Neural progenitor cell (in vitro differentiated cells): ENCODE results near the gene NT5DC3. TPM values are rescaled to one million over a fixed set of nuclear protein-coding genes. Genes with fewer than 3 reads are reported as not detected.

ENCODE experiments used
- DNase-seq: peaks from one replicate; pipeline ENCODE4 v3.0.0-alpha.2; 2016; ENCODE audit warnings: low spot score
- H2AFZ ChIP-seq: fragments of 200-600 bp; sonication (generic); replicated peaks from 2 replicates; pipeline ENCODE4 v1.6.1; 2016; ENCODE audit warnings: antibody characterized with exemption
- H3F3A ChIP-seq: fragments of 200-600 bp; sonication (generic); 2 replicates; pipeline ENCODE4 v1.6.1; 2016; ENCODE audit warnings: antibody characterized with exemption, low read depth
- H3K27ac ChIP-seq: fragments of 200-600 bp; sonication (generic); 2 replicates; pipeline ENCODE4 v1.5.1; 2016; ENCODE audit warnings: mild to moderate bottlenecking
- H3K27me3 ChIP-seq: fragments of 200-600 bp; sonication (generic); 2 replicates; pipeline ENCODE4 v1.6.1; 2016; ENCODE audit warnings: mild to moderate bottlenecking, moderate library complexity
- H3K36me3 ChIP-seq: fragments of 200-600 bp; sonication (generic); 2 replicates; pipeline ENCODE4 v1.5.1; 2016
- H3K4me1 ChIP-seq: fragments of 200-600 bp; sonication (generic); 2 replicates; pipeline ENCODE4 v1.6.1; 2016; ENCODE audit warnings: mixed run types
- H3K4me2 ChIP-seq: fragments of 200-600 bp; sonication (generic); 2 replicates; pipeline ENCODE4 v1.6.1; 2016
- H3K4me3 ChIP-seq: fragments of 200-600 bp; sonication (generic); 2 replicates; pipeline ENCODE4 v1.5.1; 2016
- H3K79me2 ChIP-seq: fragments of 200-600 bp; sonication (generic); 2 replicates; pipeline ENCODE4 v1.6.1; 2016; ENCODE audit warnings: low read depth
- H3K9ac ChIP-seq: fragments of 200-600 bp; sonication (generic); 2 replicates; pipeline ENCODE4 v1.6.1; 2016
- H3K9me3 ChIP-seq: fragments of 200-600 bp; sonication (generic); 2 replicates; pipeline ENCODE4 v1.5.1; 2016; ENCODE audit warnings: low read depth
- H4K20me1 ChIP-seq: fragments of 200-600 bp; sonication (generic); 2 replicates; pipeline ENCODE4 v1.6.1; 2016; ENCODE audit warnings: low read depth
- H3K27ac Mint-ChIP-seq: 3 replicates; pipeline ENCODE4 v1.8.0; 2021; ENCODE audit warnings: mixed read lengths
- H3K27me3 Mint-ChIP-seq: 2 replicates; pipeline ENCODE4 v1.8.0; 2022; ENCODE audit warnings: low read depth, mild to moderate bottlenecking, inconsistent platforms, moderate library complexity, mixed read lengths; ENCODE audit not compliant: insufficient read depth
- H3K36me3 Mint-ChIP-seq: 3 replicates; pipeline ENCODE4 v1.8.0; 2021; ENCODE audit warnings: mixed read lengths
- H3K4me1 Mint-ChIP-seq: 3 replicates; pipeline ENCODE4 v1.8.0; 2021; ENCODE audit warnings: mixed read lengths
- H3K4me3 Mint-ChIP-seq: 3 replicates; pipeline ENCODE4 v1.8.0; 2021; ENCODE audit warnings: mild to moderate bottlenecking, moderate library complexity, mixed read lengths
- H3K9me3 Mint-ChIP-seq: 3 replicates; pipeline ENCODE4 v1.8.0; 2020; ENCODE audit warnings: mixed read lengths
- CTCF ChIP-seq: fragments of 200-600 bp; sonication (generic); IDR thresholded peaks from 2 replicates; pipeline ENCODE4 v1.5.1; 2017; ENCODE audit warnings: antibody characterized with exemption, mild to moderate bottlenecking
- EZH2 ChIP-seq: fragments of 200-600 bp; sonication (generic); IDR thresholded peaks from 2 replicates; pipeline ENCODE4 v1.6.1; 2017; ENCODE audit warnings: antibody characterized with exemption, mild to moderate bottlenecking, moderate library complexity
- EZH2phosphoT487 ChIP-seq: fragments of 200-600 bp; sonication (generic); IDR thresholded peaks from 2 replicates; pipeline ENCODE4 v1.6.1; 2017; ENCODE audit warnings: antibody characterized with exemption
- total RNA-seq: library from RNA; depleted of rRNA; stranded (reverse); fragments of >200 nt; gene quantifications from 2 replicates; pipeline ENCODE4 v1.2.3, GENCODE V29; 2015; ENCODE audit warnings: low replicate concordance

NT5DC3 gene
- total RNA-seq, 1 donor from 2014 or later, result 3.1 TPM

GRCh38 chr12:103802586-103802886 is 38.5 kb downstream of the NT5DC3 start:
- Histone ChIP-seq H3K4me1 (no peaks in the 10 kb centered on the region), H3K27ac (no peak overlapping the region), H3K36me3 (no peaks in the 10 kb centered on the region), H3K79me2 (no peaks in the 10 kb centered on the region), H3K9me3 (no peaks in the 10 kb centered on the region), H4K20me1 (no peaks in the 10 kb centered on the region), H3K4me2 (no peak overlapping the region), H3K27me3 (no peaks in the 10 kb centered on the region), H2AFZ (no peak overlapping the region), H3F3A (no peaks in the 10 kb centered on the region), H3K9ac (no peak overlapping the region), H3K4me3 (no peak overlapping the region)
- TF ChIP-seq CTCF (no peak), EZH2 (no peak), EZH2phosphoT487 (no peak)
- Mint-ChIP-seq H3K4me1 (peaks cover 32% of the 10 kb centered on the region), H3K27me3 (peaks cover 3% of the 10 kb centered on the region), H3K36me3 (peaks cover 9% of the 10 kb centered on the region), H3K4me3 (no peak overlapping the region), H3K27ac (no peak overlapping the region), H3K9me3 (peaks cover 2% of the 10 kb centered on the region)
- no peak for DNase-seq

- Histone ChIP-seq H2AFZ (no peak overlapping the region), H3K9ac (no peak overlapping the region), H3K27ac (no peak overlapping the region), H3K4me2 (no peak overlapping the region), H3K79me2 (no peaks in the 10 kb centered on the region), H3K27me3 (no peaks in the 10 kb centered on the region), H3F3A (no peaks in the 10 kb centered on the region), H3K4me3 (no peak overlapping the region), H3K36me3 (no peaks in the 10 kb centered on the region), H4K20me1 (no peaks in the 10 kb centered on the region), H3K9me3 (no peaks in the 10 kb centered on the region), H3K4me1 (no peaks in the 10 kb centered on the region)
- Mint-ChIP-seq H3K4me3 (no peak overlapping the region), H3K4me1 (peaks cover 33% of the 10 kb centered on the region), H3K27ac (no peak overlapping the region), H3K9me3 (peaks cover 2% of the 10 kb centered on the region), H3K27me3 (peaks cover 3% of the 10 kb centered on the region), H3K36me3 (peaks cover 8% of the 10 kb centered on the region)
- TF ChIP-seq EZH2phosphoT487 (no peak), EZH2 (no peak), CTCF (no peak)
- no peak for DNase-seq
Observed at GRCh38 chr12:103801709-103802585, 39.1 kb downstream of the NT5DC3 start.

GRCh38 chr12:103799857-103800771 is 40.9 kb downstream of the NT5DC3 start:
- Mint-ChIP-seq H3K27ac (no peak overlapping the region), H3K4me1 (peaks cover 29% of the 10 kb centered on the region), H3K36me3 (peaks cover 11% of the 10 kb centered on the region), H3K9me3 (peaks cover 2% of the 10 kb centered on the region), H3K27me3 (peaks cover 3% of the 10 kb centered on the region), H3K4me3 (no peak overlapping the region)
- Histone ChIP-seq H3K4me3 (no peak overlapping the region), H3K4me2 (no peak overlapping the region), H3K27me3 (no peaks in the 10 kb centered on the region), H4K20me1 (no peaks in the 10 kb centered on the region), H2AFZ (no peak overlapping the region), H3K36me3 (no peaks in the 10 kb centered on the region), H3F3A (no peaks in the 10 kb centered on the region), H3K27ac (no peak overlapping the region), H3K4me1 (no peaks in the 10 kb centered on the region), H3K9ac (no peak overlapping the region), H3K79me2 (no peaks in the 10 kb centered on the region), H3K9me3 (no peaks in the 10 kb centered on the region)
- no peak for DNase-seq
- TF ChIP-seq EZH2 (no peak), CTCF (no peak), EZH2phosphoT487 (no peak)
